GM21576 (cell line): ENCODE measurements around the gene UPK3BL1.
"Not testable (repeated sequence)": the region's sequence is repeated elsewhere in the genome, so short reads cannot be mapped to it uniquely, and the experiment has no call there.

Experiments
- ATAC-seq: cut with Tn5 transposase; IDR thresholded peaks from one replicate; pipeline ENCODE4 v1.9.1; 2021; ENCODE audit warnings: mild to moderate bottlenecking, moderate library complexity; ENCODE audit not compliant: unreplicated experiment

Gene UPK3BL1

GRCh38 chr7:102642691-102643090, at the start of gene UPK3BL1:
TSS of gene UPK3BL1 (minus strand) at chr7:102642791. CDS start at chr7:102642741, 50 bp downstream.
- ATAC-seq = not testable (repeated sequence)

- not testable (repeated sequence) for ATAC-seq
Observed at GRCh38 chr7:102690602-102691001, 48.0 kb upstream of the UPK3BL1 start.

GRCh38 chr7:102689436-102690282, 47.1 kb upstream of the UPK3BL1 start:
- ATAC-seq = peak; percentile 60

- peak; percentile 77 for ATAC-seq
Observed at GRCh38 chr7:102688299-102689036, 45.9 kb upstream of the UPK3BL1 start.

- not testable (repeated sequence) for ATAC-seq
Observed at GRCh38 chr7:102682560-102682959, 40.0 kb upstream of the UPK3BL1 start.

GRCh38 chr7:102680780-102681179, 38.2 kb upstream of the UPK3BL1 start:
- not testable (repeated sequence) for ATAC-seq

GRCh38 chr7:102675545-102675944, 33.0 kb upstream of the UPK3BL1 start:
- ATAC-seq = not testable (repeated sequence)

GRCh38 chr7:102673447-102674067, 31.0 kb upstream of the UPK3BL1 start:
- ATAC-seq = not testable (repeated sequence)

GRCh38 chr7:102671956-102672307, 29.3 kb upstream of the UPK3BL1 start:
- ATAC-seq = peak; percentile 40

- peak; percentile 50 for ATAC-seq
Observed at GRCh38 chr7:102671166-102671955, 28.8 kb upstream of the UPK3BL1 start, which contains the start of gene POLR2J2. TSS of gene POLR2J2 (minus strand) at chr7:102671663. CDS start at chr7:102671601, 62 bp downstream.

- not testable (repeated sequence) for ATAC-seq
Observed at GRCh38 chr7:102667523-102667922, 24.9 kb upstream of the UPK3BL1 start.

- ATAC-seq = not testable (repeated sequence)
Observed at GRCh38 chr7:102666850-102667249, 24.3 kb upstream of the UPK3BL1 start.

- ATAC-seq = not testable (repeated sequence)
Observed at GRCh38 chr7:102664765-102665164, 22.2 kb upstream of the UPK3BL1 start.

- ATAC-seq = not testable (repeated sequence)
Observed at GRCh38 chr7:102649924-102650323, 7.3 kb upstream of the UPK3BL1 start, which contains the start of gene SPDYE2B. TSS of gene SPDYE2B (plus strand) at chr7:102650319. CDS start at chr7:102652349, 2,030 bp downstream.

- not testable (repeated sequence) for ATAC-seq
Observed at GRCh38 chr7:102647813-102648212, 5.2 kb upstream of the UPK3BL1 start.

GRCh38 chr7:102643404-102643803, 813 bp upstream of the UPK3BL1 start:
- not testable (repeated sequence) for ATAC-seq

GRCh38 chr7:102638848-102639247, 3.7 kb downstream of the UPK3BL1 start:
- ATAC-seq = not testable (repeated sequence)

GRCh38 chr7:102636956-102637355, 5.6 kb downstream of the UPK3BL1 start:
- ATAC-seq = not testable (repeated sequence)

- ATAC-seq = not testable (repeated sequence)
Observed at GRCh38 chr7:102635354-102635753, 7.2 kb downstream of the UPK3BL1 start.

- ATAC-seq = not testable (repeated sequence)
Observed at GRCh38 chr7:102634299-102634698, 8.3 kb downstream of the UPK3BL1 start.
